Natural killer cell (primary cell): ENCODE data around the gene MMP3. TPM values are rescaled to one million over a fixed set of nuclear protein-coding genes. Genes with fewer than 3 reads are reported as not detected.

ENCODE experiments used
- ATAC-seq, 3 donors: fragments of 150-1000 bp in 2 of 3; fragments of 200-7000 bp in 1 of 3; cut with Tn5 transposase; 1 replicate in 1 of 3; 2 replicates in 2 of 3; pipeline ENCODE4 v1.10.0; 2021; ENCODE audit warnings: mild to moderate bottlenecking in 2 of 3, moderate library complexity in 2 of 3
- DNase-seq, 2 donors: peaks; one replicate each; pipeline versions ENCODE4 v3.0.0 to v3.0.0-alpha.2; 2013 to 2021; ENCODE audit warnings: mixed read lengths in 1 of 2
- H3K27ac ChIP-seq: one replicate; pipeline ENCODE4 v1.5.1; 2013; ENCODE audit warnings: mild to moderate bottlenecking, low read length
- H3K27me3 ChIP-seq: one replicate; pipeline ENCODE4 v1.6.1; 2013; ENCODE audit warnings: low read length; ENCODE audit not compliant: control insufficient read depth, insufficient read depth
- H3K36me3 ChIP-seq: one replicate; pipeline ENCODE4 v1.6.1; 2013; ENCODE audit warnings: low read length; ENCODE audit not compliant: control insufficient read depth, insufficient read depth
- H3K4me1 ChIP-seq: one replicate; pipeline ENCODE4 v1.6.1; 2013; ENCODE audit warnings: low read length; ENCODE audit not compliant: control insufficient read depth, insufficient read depth
- H3K4me3 ChIP-seq: one replicate; pipeline ENCODE4 v1.5.1; 2013; ENCODE audit warnings: low read length
- H3K9me3 ChIP-seq: one replicate; pipeline ENCODE4 v1.6.1; 2013; ENCODE audit warnings: low read length; ENCODE audit not compliant: control insufficient read depth, insufficient read depth
- H3K27ac Mint-ChIP-seq, 2 donors: one replicate each; pipeline ENCODE4 v1.8.0; 2022; ENCODE audit warnings: mild to moderate bottlenecking in 2 of 2, mixed read lengths in 2 of 2, moderate library complexity in 1 of 2
- H3K27me3 Mint-ChIP-seq, 2 donors: one replicate each; pipeline ENCODE4 v1.8.0; 2022; ENCODE audit warnings: low read depth in 2 of 2, mixed read lengths in 2 of 2
- H3K36me3 Mint-ChIP-seq: one replicate; pipeline ENCODE4 v1.8.0; 2022; ENCODE audit warnings: mixed read lengths
- H3K4me1 Mint-ChIP-seq, 2 donors: one replicate each; pipeline ENCODE4 v1.8.0; 2022; ENCODE audit warnings: mixed read lengths in 2 of 2
- H3K4me3 Mint-ChIP-seq: one replicate; pipeline ENCODE4 v1.8.0; 2022; ENCODE audit warnings: mild to moderate bottlenecking, moderate library complexity, mixed read lengths
- H3K9me3 Mint-ChIP-seq, 2 donors: one replicate each; pipeline ENCODE4 v1.8.0; 2022; ENCODE audit warnings: mixed read lengths in 2 of 2
- CTCF ChIP-seq: fragments of 200-600 bp; IDR thresholded peaks from one replicate; pipeline ENCODE4 v1.8.0; 2022; ENCODE audit warnings: antibody characterized with exemption
- WGBS: methylation state at CpG from one replicate; pipeline ENCODE4 v1.1.7; 2013; ENCODE audit warnings: missing lambda C conversion rate; ENCODE audit not compliant: insufficient coverage; 5-methylcytosine and 5-hydroxymethylcytosine counted together
- intact Hi-C: fragments of 100-400 bp; cut with micrococcal nuclease; formaldehyde crosslinking; loops from one replicate; pipeline ENCODE4 v1.14.2; 2022
- total RNA-seq, 4 donors: library from RNA; stranded (reverse); fragments of 120-200 nt in 1 of 4; gene quantifications; one replicate each; pipeline versions ENCODE4 v1.2.3 to v1.2.4, GENCODE V29; 2013 to 2022

Gene MMP3
- total RNA-seq, 3 donors from 2014 or later (not counting 1 experiment from before 2014, with no cell fraction given) = not detected

- WGBS = 90% methylated on average over 7 of the region's 7 CpGs
- no peak overlapping the region for H3K4me3 ChIP-seq
- DNase-seq (no peak), ATAC-seq (no peak)
- no peaks in the 10 kb centered on the region for H3K36me3 ChIP-seq
- Mint-ChIP-seq H3K36me3 (no peaks in the 10 kb centered on the region), H3K9me3 (peaks cover 4 to 10% of the 10 kb centered on the region in 2 donors), H3K4me3 (no peak overlapping the region), H3K27ac (no peak overlapping the region), H3K4me1 (no peaks in the 10 kb centered on the region), H3K27me3 (peaks cover 0 to 5% of the 10 kb centered on the region in 2 donors)
- H3K4me1 ChIP-seq = no peaks in the 10 kb centered on the region
- no peaks in the 10 kb centered on the region for H3K27me3 ChIP-seq
- no peak overlapping the region for H3K27ac ChIP-seq
- H3K9me3 ChIP-seq = no peaks in the 10 kb centered on the region
- intact Hi-C loops = no loop called here
- TF ChIP-seq CTCF = no peak
Observed at GRCh38 chr11:102850973-102851745, 7.8 kb upstream of the MMP3 start.

- ATAC-seq (no peak), DNase-seq (no peak)
- no peaks in the 10 kb centered on the region for H3K9me3 ChIP-seq
- no peaks in the 10 kb centered on the region for H3K4me1 ChIP-seq
- Mint-ChIP-seq H3K4me1 (no peaks in the 10 kb centered on the region), H3K4me3 (no peak overlapping the region), H3K36me3 (no peaks in the 10 kb centered on the region), H3K27ac (no peak overlapping the region), H3K9me3 (peaks cover 2 to 10% of the 10 kb centered on the region in 2 donors), H3K27me3 (peaks cover 0 to 3% of the 10 kb centered on the region in 2 donors)
- H3K4me3 ChIP-seq = no peak overlapping the region
- TF ChIP-seq CTCF = no peak
- intact Hi-C loops = no loop called here
- H3K36me3 ChIP-seq = no peaks in the 10 kb centered on the region
- WGBS = no CpG with 5 or more reads among the region's 1 CpG
- H3K27ac ChIP-seq = no peak overlapping the region
- no peaks in the 10 kb centered on the region for H3K27me3 ChIP-seq
Observed at GRCh38 chr11:102849311-102849710, 5.9 kb upstream of the MMP3 start.

- no peaks in the 10 kb centered on the region for H3K27me3 ChIP-seq
- DNase-seq (no peak), ATAC-seq (no peak)
- no peaks in the 10 kb centered on the region for H3K9me3 ChIP-seq
- TF ChIP-seq CTCF = no peak
- Mint-ChIP-seq H3K9me3 (peaks cover 2 to 9% of the 10 kb centered on the region in 2 donors), H3K27me3 (peaks cover 3 to 7% of the 10 kb centered on the region in 2 donors), H3K4me3 (no peak overlapping the region), H3K27ac (no peak overlapping the region), H3K4me1 (no peaks in the 10 kb centered on the region), H3K36me3 (no peaks in the 10 kb centered on the region)
- no peaks in the 10 kb centered on the region for H3K4me1 ChIP-seq
- intact Hi-C loops = no loop called here
- no peak overlapping the region for H3K4me3 ChIP-seq
- 81% methylated on average over 3 of the region's 3 CpGs for WGBS
- no peaks in the 10 kb centered on the region for H3K36me3 ChIP-seq
- no peak overlapping the region for H3K27ac ChIP-seq
Observed at GRCh38 chr11:102846292-102846691, 2.9 kb upstream of the MMP3 start.

- no peak overlapping the region for H3K27ac ChIP-seq
- H3K9me3 Mint-ChIP-seq = peaks cover 2 to 5% of the 10 kb centered on the region in 2 donors
- H3K4me3 ChIP-seq = no peak overlapping the region
- intact Hi-C loops = no loop called here
- no peaks in the 10 kb centered on the region for H3K9me3 ChIP-seq
- no peak overlapping the region for H3K27ac Mint-ChIP-seq
- ATAC-seq (no peak), DNase-seq (no peak)
- no peaks in the 10 kb centered on the region for H3K4me1 Mint-ChIP-seq
- peaks cover 3 to 7% of the 10 kb centered on the region in 2 donors for H3K27me3 Mint-ChIP-seq
- WGBS = 60% methylated on average over 1 of the region's 1 CpG
- H3K4me1 ChIP-seq = no peaks in the 10 kb centered on the region
- H3K4me3 Mint-ChIP-seq = no peak overlapping the region
- H3K27me3 ChIP-seq = no peaks in the 10 kb centered on the region
- no peaks in the 10 kb centered on the region for H3K36me3 Mint-ChIP-seq
- H3K36me3 ChIP-seq = no peaks in the 10 kb centered on the region
- no peak for TF ChIP-seq CTCF
Observed at GRCh38 chr11:102842930-102843329, 479 bp downstream of the MMP3 start.
